Epidermal melanocyte (primary cell): ENCODE measurements around the gene ZNF653.
"Not testable (repeated sequence)": the region's sequence is repeated elsewhere in the genome, so short reads cannot be mapped to it uniquely, and the experiment has no call there.

Source experiments
- DNase-seq: peaks from one replicate; pipeline ENCODE4 v3.0.0; 2011; ENCODE audit warnings: low spot score; ENCODE audit not compliant: insufficient read length

Gene ZNF653

GRCh38 chr19:11481534-11482383, 23.9 kb downstream of the ZNF653 start:
- peak; percentile 88 for DNase-seq

- DNase-seq, result peak; percentile 18
Measured at GRCh38 chr19:11480715-11481533, 24.7 kb downstream of the ZNF653 start, which contains the start of gene ELAVL3. ELAVL3 (minus strand) TSS chr19:11481046; CDS start chr19:11480608, 438 bp downstream.

GRCh38 chr19:11479898-11480714, 25.5 kb downstream of the ZNF653 start:
- DNase-seq, result peak; percentile 12

GRCh38 chr19:11479090-11479897, 26.3 kb downstream of the ZNF653 start:
- DNase-seq, result peak; percentile 32

GRCh38 chr19:11478167-11479089, 27.2 kb downstream of the ZNF653 start:
- peak; percentile 7 for DNase-seq

- DNase-seq, result peak; percentile 5
Measured at GRCh38 chr19:11475861-11476260, 29.8 kb downstream of the ZNF653 start.

- not testable (repeated sequence) for DNase-seq
Measured at GRCh38 chr19:11475343-11475742, 30.3 kb downstream of the ZNF653 start.

- peak; percentile 17 for DNase-seq
Measured at GRCh38 chr19:11473725-11474124, 31.9 kb downstream of the ZNF653 start.

- DNase-seq, result not testable (repeated sequence)
Measured at GRCh38 chr19:11468266-11468845, 37.3 kb downstream of the ZNF653 start.

GRCh38 chr19:11465600-11465999, 40.0 kb downstream of the ZNF653 start:
- no peak for DNase-seq

- DNase-seq, result no peak
Measured at GRCh38 chr19:11464333-11465265, 41.0 kb downstream of the ZNF653 start.

- no peak for DNase-seq
Measured at GRCh38 chr19:11463391-11463790, 42.2 kb downstream of the ZNF653 start.

- DNase-seq, result no peak
Measured at GRCh38 chr19:11461453-11461852, 44.2 kb downstream of the ZNF653 start.

GRCh38 chr19:11460207-11460606, 45.4 kb downstream of the ZNF653 start:
- DNase-seq, result peak; percentile 15

- not testable (repeated sequence) for DNase-seq
Measured at GRCh38 chr19:11458912-11459311, 46.7 kb downstream of the ZNF653 start.

- DNase-seq, result peak; percentile 11
Measured at GRCh38 chr19:11458236-11458900, 47.3 kb downstream of the ZNF653 start.

- DNase-seq, result no peak
Measured at GRCh38 chr19:11457831-11458230, 47.8 kb downstream of the ZNF653 start.
